ENCODE measurements around the gene SPRR5. TPM values are rescaled to one million over a fixed set of nuclear protein-coding genes. Genes with fewer than 3 reads are reported as not detected.

SPRR5 gene
- total and polyA plus RNA-seq, 2 of the 8 experiments (the other 6 are each of a cell fraction or from before 2014, with no cell fraction given) = not detected

DNA sequence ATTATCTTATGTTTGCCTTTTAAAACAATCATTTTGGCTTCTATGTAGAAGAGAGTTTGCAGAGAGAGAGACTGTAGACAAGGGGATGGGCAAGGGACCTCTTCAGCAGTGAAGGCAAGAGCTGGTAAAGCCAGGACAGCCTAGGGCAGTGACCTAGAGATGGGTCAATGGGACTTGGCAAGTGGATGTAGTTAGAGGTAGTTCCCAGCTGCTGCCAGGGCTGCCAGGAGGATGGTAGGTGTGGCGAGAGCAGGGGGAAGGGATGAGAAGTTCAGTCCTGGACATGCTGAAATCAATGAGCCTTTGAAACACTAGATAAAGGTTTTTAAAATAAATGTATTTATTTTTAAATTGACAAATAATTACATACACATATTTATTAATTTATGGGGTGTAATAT lies 6.4 kb upstream of the SPRR5 start:
- Histone ChIP-seq H3K27me3 (replicated peaks in 1 of 4; ENCODE audit: control insufficient read depth in 3 of 4, extremely low read depth in 1 of 4, insufficient read depth in 3 of 4, low read length in 3 of 4) (no peaks in the 10 kb centered on the region), H3K36me3 (ENCODE audit: control insufficient read depth in 2 of 4, insufficient read depth in 4 of 4, low read length in 3 of 4) (no peaks in the 10 kb centered on the region), H3K23ac (ENCODE audit: insufficient read length) (no peak overlapping the region), H2BK5ac (ENCODE audit: low read depth, low read length) (no peak overlapping the region), H3K27ac (ENCODE audit: low read depth, low read length) (no peak overlapping the region), H3K9ac (replicated peaks in 1 of 4; ENCODE audit: extremely low read depth in 1 of 4, low read depth in 3 of 4, low read length in 3 of 4) (no peak overlapping the region), H4K20me1 (replicated peaks in 1 of 2; ENCODE audit: control insufficient read depth in 1 of 2, insufficient read depth in 2 of 2, low read length in 2 of 2) (no peaks in the 10 kb centered on the region), H2BK120ac (replicated peaks; ENCODE audit: low read depth, low read length) (no peak overlapping the region), H3K14ac (ENCODE audit: insufficient read length) (no peak overlapping the region), H3K4ac (replicated peaks; ENCODE audit: insufficient read length, low read depth, low read length) (no peak overlapping the region), H2AFZ (ENCODE audit: low read length) (no peak overlapping the region), H3K4me1 (replicated peaks in 1 of 4; ENCODE audit: control insufficient read depth in 3 of 4, insufficient read depth in 4 of 4, low read length in 3 of 4) (no peaks in the 10 kb centered on the region), H3K4me2 (ENCODE audit: insufficient read depth in 1 of 2, low read depth in 2 of 2, low read length in 2 of 2) (no peak overlapping the region), H3K4me3 (ENCODE audit: extremely low read depth in 1 of 4, insufficient read depth in 2 of 4, low read depth in 3 of 4, low read length in 4 of 4) (no peak overlapping the region), H2AK5ac (ENCODE audit: low read depth, low read length) (no peak overlapping the region), H2BK20ac (ENCODE audit: low read length) (no peak overlapping the region), H3K79me1 (ENCODE audit: low read depth, low read length) (no peaks in the 10 kb centered on the region), H4K5ac (ENCODE audit: insufficient read length, low read depth, low read length) (no peak overlapping the region), H4K91ac (replicated peaks; ENCODE audit: insufficient read length, low read length) (no peak overlapping the region), H3K79me2 (ENCODE audit: control insufficient read depth in 1 of 2, insufficient read depth in 2 of 2, low read length in 2 of 2) (no peaks in the 10 kb centered on the region), H3K23me2 (ENCODE audit: low read depth, low read length) (no peaks in the 10 kb centered on the region; the same call in 1 of the 2 replicates), H3K9me3 (ENCODE audit: insufficient read depth in 2 of 2, low read depth in 1 of 2, low read length in 1 of 2) (no peaks in the 10 kb centered on the region), H3K18ac (ENCODE audit: extremely low read depth, low read length) (no peak overlapping the region), H2BK15ac (ENCODE audit: low read length) (no peak overlapping the region), H3K56ac (replicated peaks; ENCODE audit: insufficient read length, low read depth, low read length) (no peak overlapping the region), H2BK12ac (ENCODE audit: low read depth, low read length) (no peak overlapping the region), H4K8ac (ENCODE audit: extremely low read depth, insufficient read depth, low read length) (no peak overlapping the region)
- 94% methylated on average over 1 of the region's 1 CpG; no CpG with 5 or more reads in 1 of the 2 experiments for WGBS, 2 experiments (ENCODE audit: extremely low coverage in 1 of 2, insufficient coverage in 1 of 2, insufficient read length in 1 of 2, insufficient replicate concordance in 2 of 2, low coverage in 1 of 2, low lambda C conversion rate in 2 of 2, missing lambda C conversion rate in 1 of 2)
- CTCF ChIA-PET (ENCODE audit: partially characterized antibody) = no interaction called here
- POLR2A ChIA-PET (ENCODE audit: partially characterized antibody) = no interaction called here
- DNase-seq (ENCODE audit: low read depth in 1 of 2, low spot score in 2 of 2) (no peak), FAIRE-seq (no peak)
- TF ChIP-seq, protein P1, sequence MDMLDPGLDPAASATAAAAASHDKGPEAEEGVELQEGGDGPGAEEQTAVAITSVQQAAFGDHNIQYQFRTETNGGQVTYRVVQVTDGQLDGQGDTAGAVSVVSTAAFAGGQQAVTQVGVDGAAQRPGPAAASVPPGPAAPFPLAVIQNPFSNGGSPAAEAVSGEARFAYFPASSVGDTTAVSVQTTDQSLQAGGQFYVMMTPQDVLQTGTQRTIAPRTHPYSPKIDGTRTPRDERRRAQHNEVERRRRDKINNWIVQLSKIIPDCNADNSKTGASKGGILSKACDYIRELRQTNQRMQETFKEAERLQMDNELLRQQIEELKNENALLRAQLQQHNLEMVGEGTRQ (IDR thresholded peaks at IDR 0.05; ENCODE audit: low read length) = no peak
- TF ChIP-seq POLR2AphosphoS5 (IDR thresholded peaks at IDR 0.05; ENCODE audit: low read depth, low read length) (no peak), SIX5 (IDR thresholded peaks at IDR 0.05; ENCODE audit: low read depth, low read length) (no peak), SP4 (IDR thresholded peaks at IDR 0.05; ENCODE audit: low read length) (no peak), RFX5 (IDR thresholded peaks at IDR 0.05; ENCODE audit: borderline replicate concordance, low read depth, low read length) (no peak), KDM1A (IDR thresholded peaks at IDR 0.05; ENCODE audit: borderline replicate concordance, low read length) (no peak), EP300 (IDR thresholded peaks at IDR 0.05; ENCODE audit: borderline replicate concordance in 1 of 2, low read depth in 2 of 2, low read length in 2 of 2) (no peak), SIRT6 (IDR thresholded peaks at IDR 0.05; ENCODE audit: low read length) (no peak), CTBP2 (IDR thresholded peaks at IDR 0.05; ENCODE audit: borderline replicate concordance, insufficient read depth, insufficient read length, low read length) (no peak), ZNF274 (IDR thresholded peaks at IDR 0.05; ENCODE audit: borderline replicate concordance, extremely low read depth, low read length) (no peak)
- TF ChIP-seq, protein P2, sequence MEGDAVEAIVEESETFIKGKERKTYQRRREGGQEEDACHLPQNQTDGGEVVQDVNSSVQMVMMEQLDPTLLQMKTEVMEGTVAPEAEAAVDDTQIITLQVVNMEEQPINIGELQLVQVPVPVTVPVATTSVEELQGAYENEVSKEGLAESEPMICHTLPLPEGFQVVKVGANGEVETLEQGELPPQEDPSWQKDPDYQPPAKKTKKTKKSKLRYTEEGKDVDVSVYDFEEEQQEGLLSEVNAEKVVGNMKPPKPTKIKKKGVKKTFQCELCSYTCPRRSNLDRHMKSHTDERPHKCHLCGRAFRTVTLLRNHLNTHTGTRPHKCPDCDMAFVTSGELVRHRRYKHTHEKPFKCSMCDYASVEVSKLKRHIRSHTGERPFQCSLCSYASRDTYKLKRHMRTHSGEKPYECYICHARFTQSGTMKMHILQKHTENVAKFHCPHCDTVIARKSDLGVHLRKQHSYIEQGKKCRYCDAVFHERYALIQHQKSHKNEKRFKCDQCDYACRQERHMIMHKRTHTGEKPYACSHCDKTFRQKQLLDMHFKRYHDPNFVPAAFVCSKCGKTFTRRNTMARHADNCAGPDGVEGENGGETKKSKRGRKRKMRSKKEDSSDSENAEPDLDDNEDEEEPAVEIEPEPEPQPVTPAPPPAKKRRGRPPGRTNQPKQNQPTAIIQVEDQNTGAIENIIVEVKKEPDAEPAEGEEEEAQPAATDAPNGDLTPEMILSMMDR (IDR thresholded peaks at IDR 0.05; ENCODE audit: control extremely low read depth in 1 of 3, insufficient read depth in 1 of 3, low read depth in 1 of 3, low read length in 3 of 3) = no peak

Data from H1 (cell line).